ENCODE data around the gene TEAD4.
A peak's percentile ranks its signal among the peaks of the same experiment; 100 is the strongest.

Gene TEAD4

GRCh38 chr12:2944401-2945047, 14.7 kb upstream of the TEAD4 start:
- TF ChIP-seq, protein P1, sequence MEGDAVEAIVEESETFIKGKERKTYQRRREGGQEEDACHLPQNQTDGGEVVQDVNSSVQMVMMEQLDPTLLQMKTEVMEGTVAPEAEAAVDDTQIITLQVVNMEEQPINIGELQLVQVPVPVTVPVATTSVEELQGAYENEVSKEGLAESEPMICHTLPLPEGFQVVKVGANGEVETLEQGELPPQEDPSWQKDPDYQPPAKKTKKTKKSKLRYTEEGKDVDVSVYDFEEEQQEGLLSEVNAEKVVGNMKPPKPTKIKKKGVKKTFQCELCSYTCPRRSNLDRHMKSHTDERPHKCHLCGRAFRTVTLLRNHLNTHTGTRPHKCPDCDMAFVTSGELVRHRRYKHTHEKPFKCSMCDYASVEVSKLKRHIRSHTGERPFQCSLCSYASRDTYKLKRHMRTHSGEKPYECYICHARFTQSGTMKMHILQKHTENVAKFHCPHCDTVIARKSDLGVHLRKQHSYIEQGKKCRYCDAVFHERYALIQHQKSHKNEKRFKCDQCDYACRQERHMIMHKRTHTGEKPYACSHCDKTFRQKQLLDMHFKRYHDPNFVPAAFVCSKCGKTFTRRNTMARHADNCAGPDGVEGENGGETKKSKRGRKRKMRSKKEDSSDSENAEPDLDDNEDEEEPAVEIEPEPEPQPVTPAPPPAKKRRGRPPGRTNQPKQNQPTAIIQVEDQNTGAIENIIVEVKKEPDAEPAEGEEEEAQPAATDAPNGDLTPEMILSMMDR (IDR thresholded peaks at IDR 0.05; ENCODE audit: poor library complexity, severe bottlenecking) = peak; percentile 88
- DNase-seq (ENCODE audit: low spot score) (no peak), ATAC-seq (ENCODE audit: low read depth) (peak; percentile 71)
- H3K27ac ChIP-seq (ENCODE audit: poor library complexity, severe bottlenecking) = no peak overlapping the region
- no peaks in the 10 kb centered on the region for H3K4me1 ChIP-seq (ENCODE audit: insufficient read depth, poor library complexity, severe bottlenecking)
- 0 out of 2 replicates have a peak, but pooled peaks cover 4% of the 10 kb centered on the region for H3K36me3 ChIP-seq (ENCODE audit: low read depth)
- no peaks in the 10 kb centered on the region for H3K27me3 ChIP-seq (ENCODE audit: insufficient read depth, poor library complexity, severe bottlenecking)
- no peaks in the 10 kb centered on the region for H3K9me3 ChIP-seq (ENCODE audit: severe bottlenecking)
- H3K4me3 ChIP-seq (ENCODE audit: severe bottlenecking) = no peak overlapping the region

GRCh38 chr12:2949411-2949810, 9.8 kb upstream of the TEAD4 start:
- Histone ChIP-seq H3K36me3 (ENCODE audit: low read depth) (no peaks in the 10 kb centered on the region), H3K9me3 (ENCODE audit: severe bottlenecking) (no peaks in the 10 kb centered on the region), H3K27me3 (ENCODE audit: insufficient read depth, poor library complexity, severe bottlenecking) (no peaks in the 10 kb centered on the region), H3K27ac (ENCODE audit: poor library complexity, severe bottlenecking) (no peak overlapping the region), H3K4me3 (ENCODE audit: severe bottlenecking) (no peak overlapping the region), H3K4me1 (ENCODE audit: insufficient read depth, poor library complexity, severe bottlenecking) (no peaks in the 10 kb centered on the region)
- ATAC-seq (ENCODE audit: low read depth) (no peak), DNase-seq (ENCODE audit: low spot score) (no peak)
- TF ChIP-seq, protein P1 (IDR thresholded peaks at IDR 0.05; ENCODE audit: poor library complexity, severe bottlenecking) = no peak

DNA sequence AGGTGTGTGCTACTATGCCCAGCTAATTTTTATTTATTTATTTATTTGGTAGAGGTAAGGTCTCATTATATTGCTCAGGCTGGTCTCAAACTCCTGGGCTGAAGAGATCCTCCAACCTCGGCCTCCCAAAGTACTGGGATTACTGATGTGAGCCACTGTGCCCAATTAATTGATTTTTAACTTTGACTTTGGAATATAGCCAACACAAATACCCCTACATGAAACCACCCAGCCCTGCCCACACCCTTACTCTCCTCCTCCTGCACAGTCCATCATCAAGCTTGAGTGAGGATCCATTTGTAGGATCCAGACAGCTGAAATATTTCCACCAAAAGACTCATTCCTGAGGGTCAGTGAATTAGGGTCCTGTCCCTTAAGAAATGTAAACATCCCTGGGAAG, 3.3 kb upstream of the TEAD4 start:
- Histone ChIP-seq H3K27me3 (ENCODE audit: insufficient read depth, poor library complexity, severe bottlenecking) (no peaks in the 10 kb centered on the region), H3K9me3 (ENCODE audit: severe bottlenecking) (no peaks in the 10 kb centered on the region), H3K36me3 (ENCODE audit: low read depth) (no peaks in the 10 kb centered on the region), H3K4me3 (ENCODE audit: severe bottlenecking) (no peak overlapping the region), H3K4me1 (ENCODE audit: insufficient read depth, poor library complexity, severe bottlenecking) (peaks cover 16% of the 10 kb centered on the region), H3K27ac (ENCODE audit: poor library complexity, severe bottlenecking) (no peak overlapping the region)
- DNase-seq (ENCODE audit: low spot score) = no peak
- TF ChIP-seq, protein P1 (IDR thresholded peaks at IDR 0.05; ENCODE audit: poor library complexity, severe bottlenecking) = no peak
- no peak for ATAC-seq (ENCODE audit: low read depth)

DNA sequence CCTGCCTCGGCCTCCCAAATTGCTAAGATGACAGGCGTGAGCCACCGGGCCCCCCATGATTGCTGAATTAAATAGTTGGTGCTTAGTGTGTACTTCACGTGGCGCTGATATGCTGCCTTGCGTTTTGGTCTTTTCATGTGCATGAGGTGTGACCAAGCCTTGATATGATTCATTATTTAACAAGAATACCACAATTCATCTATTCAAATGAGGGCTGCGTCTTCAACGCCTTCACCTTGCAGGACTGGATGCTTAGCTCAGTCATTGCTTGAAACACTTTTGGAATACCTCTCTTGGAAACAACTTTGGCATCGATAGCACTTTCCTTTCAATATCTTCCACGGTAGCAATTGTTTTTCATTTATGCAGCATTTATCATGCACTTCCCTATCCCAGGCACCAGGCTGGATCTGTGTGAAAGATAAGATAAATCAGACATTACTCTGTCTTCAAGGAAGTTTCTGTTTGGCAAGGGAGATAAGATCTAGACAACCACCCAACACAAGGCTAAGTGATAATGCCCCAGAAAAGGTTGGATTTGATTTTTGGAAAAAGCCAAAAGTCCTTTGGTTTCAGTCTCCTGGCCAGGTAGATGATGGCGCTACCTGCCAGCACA, 1.3 kb upstream of the TEAD4 start:
- H3K27me3 ChIP-seq (ENCODE audit: insufficient read depth, poor library complexity, severe bottlenecking) = no peaks in the 10 kb centered on the region
- 0 out of 2 replicates have a peak, but pooled peaks cover 5% of the 10 kb centered on the region for H3K36me3 ChIP-seq (ENCODE audit: low read depth)
- peaks cover 16% of the 10 kb centered on the region for H3K4me1 ChIP-seq (ENCODE audit: insufficient read depth, poor library complexity, severe bottlenecking)
- peak overlapping the region; percentile 73 for H3K4me3 ChIP-seq (ENCODE audit: severe bottlenecking)
- DNase-seq (ENCODE audit: low spot score) (no peak), ATAC-seq (ENCODE audit: low read depth) (no peak)
- no peaks in the 10 kb centered on the region for H3K9me3 ChIP-seq (ENCODE audit: severe bottlenecking)
- TF ChIP-seq, protein P1 (IDR thresholded peaks at IDR 0.05; ENCODE audit: poor library complexity, severe bottlenecking) = no peak
- peak overlapping the region; percentile 77 for H3K27ac ChIP-seq (ENCODE audit: poor library complexity, severe bottlenecking)

Measured in RWPE2 (cell line).